ENCODE results near the gene SCART1.
"Not testable (repeated sequence)": the region's sequence is repeated elsewhere in the genome, so short reads cannot be mapped to it uniquely, and the experiment has no call there.

Gene SCART1

GRCh38 chr10:133420579-133420978, 33.2 kb upstream of the SCART1 start:
- H2AK5ac ChIP-seq (ENCODE audit: low read length), result no peak overlapping the region
- no peak overlapping the region for H3K23ac ChIP-seq (ENCODE audit: low read length)
- no peak overlapping the region for H3K18ac ChIP-seq (ENCODE audit: low read length)
- H3K79me2 ChIP-seq (ENCODE audit: control insufficient read depth, insufficient read depth, low read length), result no peaks in the 10 kb centered on the region
- no peak overlapping the region for H2BK15ac ChIP-seq (replicated peaks; ENCODE audit: low read depth)
- no peaks in the 10 kb centered on the region for H3K36me3 ChIP-seq (ENCODE audit: control insufficient read depth, insufficient read depth, low read length)
- H4K5ac ChIP-seq (ENCODE audit: low read length), result no peak overlapping the region
- WGBS (ENCODE audit: extremely low coverage, insufficient coverage, low lambda C conversion rate), result no CpG with 5 or more reads among the region's 6 CpGs
- H3K4me2 ChIP-seq (ENCODE audit: low read length), result no peak overlapping the region
- H3K4me1 ChIP-seq (ENCODE audit: control insufficient read depth, low read depth, low read length), result no peaks in the 10 kb centered on the region
- H3K79me1 ChIP-seq (ENCODE audit: low read length), result no peaks in the 10 kb centered on the region
- H2BK5ac ChIP-seq (ENCODE audit: low read length), result no peak overlapping the region
- H4K8ac ChIP-seq (ENCODE audit: low read depth, low read length), result no peak overlapping the region
- no peak overlapping the region for H3K4me3 ChIP-seq (ENCODE audit: low read length)
- H2BK120ac ChIP-seq (ENCODE audit: low read depth, low read length), result no peak overlapping the region
- no peak overlapping the region for H3K27ac ChIP-seq (ENCODE audit: low read depth, low read length)
- no peak overlapping the region for H3K9ac ChIP-seq (ENCODE audit: low read length)
- no peak overlapping the region for H3K4ac ChIP-seq (ENCODE audit: low read depth, low read length)
- DNase-seq, result no peak
- H3K56ac ChIP-seq (ENCODE audit: low read length), result no peak overlapping the region
- H3K27me3 ChIP-seq (ENCODE audit: insufficient read depth, low read length, poor library complexity), result no peaks in the 10 kb centered on the region

- Histone ChIP-seq H3K79me2 (ENCODE audit: control insufficient read depth, insufficient read depth, low read length) (no peaks in the 10 kb centered on the region), H3K4me1 (ENCODE audit: control insufficient read depth, low read depth, low read length) (no peaks in the 10 kb centered on the region), H2BK5ac (ENCODE audit: low read length) (no peak overlapping the region), H3K4me2 (ENCODE audit: low read length) (no peak overlapping the region), H3K79me1 (ENCODE audit: low read length) (no peaks in the 10 kb centered on the region), H4K5ac (ENCODE audit: low read length) (no peak overlapping the region), H3K23ac (ENCODE audit: low read length) (no peak overlapping the region), H3K27me3 (ENCODE audit: insufficient read depth, low read length, poor library complexity) (no peaks in the 10 kb centered on the region), H4K8ac (ENCODE audit: low read depth, low read length) (no peak overlapping the region), H3K9ac (ENCODE audit: low read length) (no peak overlapping the region), H3K56ac (ENCODE audit: low read length) (no peak overlapping the region), H3K36me3 (ENCODE audit: control insufficient read depth, insufficient read depth, low read length) (no peaks in the 10 kb centered on the region), H2BK120ac (ENCODE audit: low read depth, low read length) (no peak overlapping the region), H2BK15ac (replicated peaks; ENCODE audit: low read depth) (no peak overlapping the region), H3K18ac (ENCODE audit: low read length) (no peak overlapping the region), H3K27ac (ENCODE audit: low read depth, low read length) (no peak overlapping the region), H2AK5ac (ENCODE audit: low read length) (no peak overlapping the region), H3K4me3 (ENCODE audit: low read length) (no peak overlapping the region), H3K4ac (ENCODE audit: low read depth, low read length) (no peak overlapping the region)
- WGBS (ENCODE audit: extremely low coverage, insufficient coverage, low lambda C conversion rate), result no CpG with 5 or more reads among the region's 17 CpGs
- no peak for DNase-seq
These were observed 32.2 kb upstream of the SCART1 start for GRCh38 chr10:133421336-133422222.

GRCh38 chr10:133422223-133422806, 31.4 kb upstream of the SCART1 start:
- no CpG with 5 or more reads among the region's 16 CpGs for WGBS (ENCODE audit: extremely low coverage, insufficient coverage, low lambda C conversion rate)
- Histone ChIP-seq H2BK15ac (replicated peaks; ENCODE audit: low read depth) (no peak overlapping the region), H3K27me3 (ENCODE audit: insufficient read depth, low read length, poor library complexity) (no peaks in the 10 kb centered on the region), H2BK5ac (ENCODE audit: low read length) (no peak overlapping the region), H2BK120ac (ENCODE audit: low read depth, low read length) (no peak overlapping the region), H3K9ac (ENCODE audit: low read length) (no peak overlapping the region), H3K18ac (ENCODE audit: low read length) (no peak overlapping the region), H3K4me1 (ENCODE audit: control insufficient read depth, low read depth, low read length) (no peaks in the 10 kb centered on the region), H3K23ac (ENCODE audit: low read length) (no peak overlapping the region), H4K5ac (ENCODE audit: low read length) (no peak overlapping the region), H3K56ac (ENCODE audit: low read length) (no peak overlapping the region), H3K4me2 (ENCODE audit: low read length) (no peak overlapping the region), H3K27ac (ENCODE audit: low read depth, low read length) (no peak overlapping the region), H2AK5ac (ENCODE audit: low read length) (no peak overlapping the region), H3K36me3 (ENCODE audit: control insufficient read depth, insufficient read depth, low read length) (no peaks in the 10 kb centered on the region), H3K4ac (ENCODE audit: low read depth, low read length) (no peak overlapping the region), H3K79me1 (ENCODE audit: low read length) (no peaks in the 10 kb centered on the region), H3K4me3 (ENCODE audit: low read length) (no peak overlapping the region), H4K8ac (ENCODE audit: low read depth, low read length) (no peak overlapping the region), H3K79me2 (ENCODE audit: control insufficient read depth, insufficient read depth, low read length) (no peaks in the 10 kb centered on the region)
- DNase-seq, result no peak

GRCh38 chr10:133422807-133423771, 30.7 kb upstream of the SCART1 start:
- Histone ChIP-seq H4K8ac (ENCODE audit: low read depth, low read length) (no peak overlapping the region), H2BK120ac (ENCODE audit: low read depth, low read length) (no peak overlapping the region), H4K5ac (ENCODE audit: low read length) (no peak overlapping the region), H3K79me1 (ENCODE audit: low read length) (no peaks in the 10 kb centered on the region), H3K4me1 (ENCODE audit: control insufficient read depth, low read depth, low read length) (no peaks in the 10 kb centered on the region), H3K27ac (ENCODE audit: low read depth, low read length) (no peak overlapping the region), H3K4me3 (ENCODE audit: low read length) (no peak overlapping the region), H3K23ac (ENCODE audit: low read length) (no peak overlapping the region), H3K18ac (ENCODE audit: low read length) (no peak overlapping the region), H2AK5ac (ENCODE audit: low read length) (no peak overlapping the region), H2BK5ac (ENCODE audit: low read length) (no peak overlapping the region), H3K4ac (ENCODE audit: low read depth, low read length) (no peak overlapping the region), H3K79me2 (ENCODE audit: control insufficient read depth, insufficient read depth, low read length) (no peaks in the 10 kb centered on the region), H3K36me3 (ENCODE audit: control insufficient read depth, insufficient read depth, low read length) (no peaks in the 10 kb centered on the region), H3K27me3 (ENCODE audit: insufficient read depth, low read length, poor library complexity) (no peaks in the 10 kb centered on the region), H2BK15ac (replicated peaks; ENCODE audit: low read depth) (no peak overlapping the region), H3K56ac (ENCODE audit: low read length) (no peak overlapping the region), H3K4me2 (ENCODE audit: low read length) (no peak overlapping the region), H3K9ac (ENCODE audit: low read length) (no peak overlapping the region)
- no peak for DNase-seq
- WGBS (ENCODE audit: extremely low coverage, insufficient coverage, low lambda C conversion rate), result no CpG with 5 or more reads among the region's 88 CpGs

- H3K4me1 ChIP-seq (ENCODE audit: control insufficient read depth, low read depth, low read length); H2AK5ac ChIP-seq (ENCODE audit: low read length); H3K79me1 ChIP-seq (ENCODE audit: low read length); H3K79me2 ChIP-seq (ENCODE audit: control insufficient read depth, insufficient read depth, low read length); H3K4me3 ChIP-seq (ENCODE audit: low read length); H4K8ac ChIP-seq (ENCODE audit: low read depth, low read length); H2BK15ac ChIP-seq (replicated peaks; ENCODE audit: low read depth); H3K9ac ChIP-seq (ENCODE audit: low read length); H3K27ac ChIP-seq (ENCODE audit: low read depth, low read length); H3K27me3 ChIP-seq (ENCODE audit: insufficient read depth, low read length, poor library complexity); H3K4ac ChIP-seq (ENCODE audit: low read depth, low read length); H3K18ac ChIP-seq (ENCODE audit: low read length); DNase-seq; H3K36me3 ChIP-seq (ENCODE audit: control insufficient read depth, insufficient read depth, low read length); H2BK120ac ChIP-seq (ENCODE audit: low read depth, low read length); H3K4me2 ChIP-seq (ENCODE audit: low read length); H4K5ac ChIP-seq (ENCODE audit: low read length); H3K56ac ChIP-seq (ENCODE audit: low read length); H3K23ac ChIP-seq (ENCODE audit: low read length); H2BK5ac ChIP-seq (ENCODE audit: low read length): not testable (repeated sequence)
- no CpG with 5 or more reads among the region's 46 CpGs for WGBS (ENCODE audit: extremely low coverage, insufficient coverage, low lambda C conversion rate)
These were observed 29.6 kb upstream of the SCART1 start for GRCh38 chr10:133424102-133424501.

Measured in mesendoderm (in vitro differentiated cells).